SK-N-SH (cell line): ENCODE results near the gene TOR2A. TPM values are rescaled to one million over a fixed set of nuclear protein-coding genes. Genes with fewer than 3 reads are reported as not detected.

Experiments
- CTCF ChIA-PET: fragments of 300-600, 350-600 bp; formaldehyde crosslinking; extraction: SDS; loops from one replicate; lab custom pipeline; 2021; lab: Yijun Ruan, JAX
- POLR2A ChIA-PET: fragments of 350-600 bp; sonication (Branson Sonifier 250); formaldehyde crosslinking; extraction: SDS; loops from one replicate; lab custom pipeline; 2020; ENCODE audit warnings: antibody characterized with exemption, inconsistent platforms; lab: Yijun Ruan, JAX
- DNase-seq: peaks from one replicate; pipeline ENCODE4 v3.0.0; 2012
- H2AFZ ChIP-seq: fragments of 200-600 bp; sonication (generic); 2 replicates; pipeline ENCODE4 v1.8.1; 2016; ENCODE audit warnings: antibody characterized with exemption, mild to moderate bottlenecking, low read depth
- H3F3A ChIP-seq: fragments of 200-600 bp; sonication (generic); replicated peaks from 2 replicates; pipeline ENCODE3; 2016; ENCODE audit warnings: antibody characterized with exemption, mild to moderate bottlenecking; ENCODE audit not compliant: insufficient read depth
- H3K27ac ChIP-seq, 2 experiments: fragments of 200-500 bp in 1 of 2; fragments of 200-600 bp in 1 of 2; sonication (Bioruptor generic) in 1 of 2; sonication (generic), shearing (Covaris generic) in 1 of 2; 2 replicates each; pipeline versions ENCODE4 v1.5.1 to v1.6.1; 2014 to 2016; ENCODE audit warnings: low read depth in 2 of 2, inconsistent platforms in 1 of 2, low read length in 1 of 2, mild to moderate bottlenecking in 1 of 2, mixed read lengths in 1 of 2
- H3K27me3 ChIP-seq: fragments of 200-600 bp; sonication (generic), shearing (Covaris generic); 2 replicates; pipeline ENCODE4 v1.6.1; 2016; ENCODE audit warnings: mixed run types; ENCODE audit not compliant: insufficient read depth
- H3K36me3 ChIP-seq, 2 experiments: fragments of 200-500 bp in 1 of 2; fragments of 200-600 bp in 1 of 2; sonication (Bioruptor generic) in 1 of 2; sonication (generic) in 1 of 2; replicated peaks in 1 of 2; 2 replicates each; pipeline versions ENCODE3 to v1.5.1; 2014 to 2016; ENCODE audit warnings: low read length in 1 of 2, mild to moderate bottlenecking in 1 of 2; ENCODE audit not compliant: insufficient read depth in 2 of 2, control insufficient read depth in 1 of 2
- H3K4me1 ChIP-seq, 2 experiments: fragments of 200-500 bp in 1 of 2; fragments of 200-600 bp in 1 of 2; sonication (Bioruptor generic) in 1 of 2; sonication (generic), shearing (Covaris generic) in 1 of 2; 2 replicates each; pipeline versions ENCODE4 v1.5.1 to v1.6.1; 2014 to 2016; ENCODE audit warnings: low read depth in 1 of 2, low read length in 1 of 2, mixed run types in 1 of 2; ENCODE audit not compliant: insufficient read depth in 2 of 2, control insufficient read depth in 1 of 2
- H3K4me2 ChIP-seq: fragments of 200-600 bp; sonication (generic), shearing (Covaris generic); 2 replicates; pipeline ENCODE4 v1.6.1; 2017; ENCODE audit warnings: mixed run types
- H3K4me3 ChIP-seq, 2 experiments: fragments of 200-500 bp in 1 of 2; fragments of 200-600 bp in 1 of 2; sonication (Bioruptor generic) in 1 of 2; sonication (generic), shearing (Covaris generic) in 1 of 2; 2 replicates each; pipeline versions ENCODE4 v1.5.1 to v1.8.1; 2014 to 2016; ENCODE audit warnings: low read depth in 2 of 2, inconsistent platforms in 1 of 2, low read length in 1 of 2, mild to moderate bottlenecking in 1 of 2, mixed read lengths in 1 of 2, moderate library complexity in 1 of 2
- H3K79me2 ChIP-seq: fragments of 200-600 bp; sonication (generic); 2 replicates; pipeline ENCODE4 v1.8.1; 2017; ENCODE audit warnings: mild to moderate bottlenecking; ENCODE audit not compliant: insufficient read depth
- H3K9ac ChIP-seq: fragments of 200-600 bp; sonication (generic); 2 replicates; pipeline ENCODE4 v1.6.1; 2017; ENCODE audit warnings: mixed run types
- H3K9me2 ChIP-seq: fragments of 200-600 bp; sonication (generic); 2 replicates; pipeline ENCODE4 v1.6.1; 2017; ENCODE audit warnings: mixed run types
- H3K9me3 ChIP-seq: fragments of 200-600 bp; sonication (generic); 2 replicates; pipeline ENCODE4 v1.6.1; 2017; ENCODE audit warnings: mixed run types, mild to moderate bottlenecking, moderate library complexity
- H4K20me1 ChIP-seq: fragments of 200-600 bp; sonication (generic); 2 replicates; pipeline ENCODE4 v1.6.1; 2017; ENCODE audit warnings: mild to moderate bottlenecking, mixed run types; ENCODE audit not compliant: insufficient read depth
- ELF1 ChIP-seq: IDR thresholded peaks from 2 replicates; pipeline ENCODE4 v1.4.0; 2012
- EP300 ChIP-seq, 2 experiments: IDR thresholded peaks; 2 replicates each; pipeline versions ENCODE4 v1.4.0 to v1.6.1; 2012; ENCODE audit warnings: borderline replicate concordance in 1 of 2, low read depth in 1 of 2, low read length in 1 of 2
- FOXJ3 ChIP-seq: sonication (generic); formaldehyde crosslinking; IDR thresholded peaks from 2 replicates; pipeline ENCODE4 v1.5.1; 2020; ENCODE audit warnings: mild to moderate bottlenecking, missing genetic modification reagents
- FOXM1 ChIP-seq: IDR thresholded peaks from 2 replicates; pipeline ENCODE4 v1.4.0; 2012; ENCODE audit warnings: low read depth, mild to moderate bottlenecking
- GABPA ChIP-seq: IDR thresholded peaks from 2 replicates; pipeline ENCODE4 v1.4.0; 2012; ENCODE audit warnings: low read depth, mild to moderate bottlenecking
- NFIC ChIP-seq: IDR thresholded peaks from 2 replicates; pipeline ENCODE4 v1.4.0; 2012; ENCODE audit warnings: borderline replicate concordance
- POLR2AphosphoS5 ChIP-seq: IDR thresholded peaks from 2 replicates; pipeline ENCODE4 v1.6.1; 2012; ENCODE audit warnings: low read depth, low read length
- RXRA ChIP-seq: IDR thresholded peaks from 2 replicates; pipeline ENCODE4 v1.4.0; 2012; ENCODE audit warnings: low read depth, mild to moderate bottlenecking, borderline replicate concordance
- SIN3A ChIP-seq: IDR thresholded peaks from 2 replicates; pipeline ENCODE4 v1.6.1; 2012; ENCODE audit warnings: low read depth, mild to moderate bottlenecking, low read length, moderate library complexity, borderline replicate concordance
- TAF1 ChIP-seq: IDR thresholded peaks from 2 replicates; pipeline ENCODE4 v1.6.1; 2012; ENCODE audit warnings: low read depth, mild to moderate bottlenecking, low read length, moderate library complexity, borderline replicate concordance
- WGBS: methylation state at CpG from one replicate; pipeline ENCODE4 v1.1.6; 2017; ENCODE audit warnings: low lambda C conversion rate; 5-methylcytosine and 5-hydroxymethylcytosine counted together
- polyA plus RNA-seq, 3 experiments: library from polyadenylated mRNA; depleted of rRNA; stranded (reverse); fragments of >200 nt; gene quantifications; 2 replicates each; pipeline ENCODE4 v1.2.3, GENCODE V29; 2012
- TF ChIP-seq, protein P1 (sequence below): fragments of 150-350 bp; IDR thresholded peaks from 2 replicates; pipeline ENCODE4 v1.6.1; 2016; ENCODE audit warnings: mild to moderate bottlenecking, low read depth, low read length
- TF ChIP-seq, protein P2 (sequence below): fragments of 150-350 bp; IDR thresholded peaks from 2 replicates; pipeline ENCODE4 v1.6.1; 2017; ENCODE audit warnings: antibody characterized with exemption, low read length, low read depth, borderline replicate concordance

Gene TOR2A
- polyA plus RNA-seq, 1 of the 3 experiments (the other 2 are of a cell fraction): 17.2 TPM

DNA sequence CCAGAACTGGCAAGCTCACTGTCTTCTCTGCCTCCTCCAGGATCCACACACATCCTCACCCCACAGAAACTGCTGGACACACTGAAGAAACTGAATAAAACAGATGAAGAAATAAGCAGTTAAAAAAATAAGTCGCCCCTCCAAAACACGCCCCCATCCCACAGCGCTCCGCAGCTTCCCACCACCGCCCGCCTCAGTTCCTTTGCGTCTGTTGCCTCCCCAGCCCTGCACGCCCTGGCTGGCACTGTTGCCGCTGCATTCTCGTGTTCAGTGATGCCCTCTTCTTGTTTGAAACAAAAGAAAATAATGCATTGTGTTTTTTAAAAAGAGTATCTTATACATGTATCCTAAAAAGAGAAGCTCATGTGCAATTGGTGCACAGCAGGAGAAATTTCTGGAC lies 44.4 kb downstream of the TOR2A start (continued):
- TF ChIP-seq, protein P1, sequence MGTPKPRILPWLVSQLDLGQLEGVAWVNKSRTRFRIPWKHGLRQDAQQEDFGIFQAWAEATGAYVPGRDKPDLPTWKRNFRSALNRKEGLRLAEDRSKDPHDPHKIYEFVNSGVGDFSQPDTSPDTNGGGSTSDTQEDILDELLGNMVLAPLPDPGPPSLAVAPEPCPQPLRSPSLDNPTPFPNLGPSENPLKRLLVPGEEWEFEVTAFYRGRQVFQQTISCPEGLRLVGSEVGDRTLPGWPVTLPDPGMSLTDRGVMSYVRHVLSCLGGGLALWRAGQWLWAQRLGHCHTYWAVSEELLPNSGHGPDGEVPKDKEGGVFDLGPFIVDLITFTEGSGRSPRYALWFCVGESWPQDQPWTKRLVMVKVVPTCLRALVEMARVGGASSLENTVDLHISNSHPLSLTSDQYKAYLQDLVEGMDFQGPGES: no peak
- TF ChIP-seq TAF1: no peak
- TF ChIP-seq, protein P2, sequence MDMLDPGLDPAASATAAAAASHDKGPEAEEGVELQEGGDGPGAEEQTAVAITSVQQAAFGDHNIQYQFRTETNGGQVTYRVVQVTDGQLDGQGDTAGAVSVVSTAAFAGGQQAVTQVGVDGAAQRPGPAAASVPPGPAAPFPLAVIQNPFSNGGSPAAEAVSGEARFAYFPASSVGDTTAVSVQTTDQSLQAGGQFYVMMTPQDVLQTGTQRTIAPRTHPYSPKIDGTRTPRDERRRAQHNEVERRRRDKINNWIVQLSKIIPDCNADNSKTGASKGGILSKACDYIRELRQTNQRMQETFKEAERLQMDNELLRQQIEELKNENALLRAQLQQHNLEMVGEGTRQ: no peak
- no peak for TF ChIP-seq RXRA

DNA sequence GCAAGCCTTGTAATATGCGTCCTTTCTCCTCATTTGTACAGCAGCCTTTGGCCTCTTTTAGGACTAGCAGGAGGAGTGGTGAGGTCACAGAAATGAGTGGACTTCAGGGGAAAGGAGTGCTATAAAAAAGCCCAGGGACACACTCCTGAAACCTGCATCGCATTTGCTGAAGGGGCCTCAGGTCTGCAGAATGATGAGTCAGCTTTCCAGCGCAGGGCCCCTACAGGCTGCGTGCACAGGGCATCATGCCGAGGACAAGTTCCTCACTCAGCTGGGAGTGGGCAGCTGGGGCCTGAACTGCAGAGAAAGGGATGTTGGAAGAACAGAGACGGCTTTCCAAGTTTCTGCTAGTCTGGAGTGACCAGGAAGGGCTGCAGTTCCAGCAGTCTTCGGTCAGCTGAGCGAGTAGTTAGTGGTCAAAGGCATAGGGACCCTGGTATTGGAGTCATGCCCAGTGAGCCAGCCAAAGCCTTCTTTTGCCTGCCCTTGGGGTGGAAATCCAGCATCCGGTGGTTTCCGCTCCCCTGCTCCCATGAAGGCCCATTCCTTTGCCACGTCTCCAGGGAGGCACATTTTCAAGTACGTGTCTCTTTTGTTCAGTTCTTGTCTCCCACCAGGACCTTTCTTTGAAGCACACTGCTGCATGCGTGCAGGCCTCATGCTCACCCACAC lies 45.6 kb downstream of the TOR2A start:
- Histone ChIP-seq H3K9me2 (no peaks in the 10 kb centered on the region), H3K9ac (no peak overlapping the region), H2AFZ (no peak overlapping the region), H4K20me1 (no peaks in the 10 kb centered on the region), H3K27me3 (no peaks in the 10 kb centered on the region), H3F3A (no peaks in the 10 kb centered on the region), H3K27ac (no peak overlapping the region), H3K4me3 (no peak overlapping the region), H3K36me3 (peaks cover 18 to 46% of the 10 kb centered on the region in 2 experiments), H3K4me2 (no peak overlapping the region), H3K4me1 (peaks cover 0 to 3% of the 10 kb centered on the region in 2 experiments; a peak in 1 of 4 replicates), H3K9me3 (no peaks in the 10 kb centered on the region), H3K79me2 (no peaks in the 10 kb centered on the region)
- ChIA-PET POLR2A (no interaction called here), CTCF (interaction anchor here (0.6 kb wide), 1 partner anchor 105 kb away, joined by 4 read pairs; no protein-coding TSS in a partner anchor)
- no peak for DNase-seq
- TF ChIP-seq POLR2AphosphoS5: no peak
- TF ChIP-seq NFIC: no peak
- no peak for TF ChIP-seq GABPA
- TF ChIP-seq FOXM1: no peak
- no peak for TF ChIP-seq EP300 (IDR thresholded peaks at IDR 0.05; ENCODE audit: borderline replicate concordance in 1 of 2, low read depth in 1 of 2, low read length in 1 of 2)
- TF ChIP-seq FOXJ3 (CRISPR knock-in tag): no peak
- no peak for TF ChIP-seq SIN3A
- TF ChIP-seq ELF1: no peak
- 94% methylated on average over 11 of the region's 13 CpGs for WGBS
